ENCODE results near the gene ADAMTS9. TPM values are rescaled to one million over a fixed set of nuclear protein-coding genes. Genes with fewer than 3 reads are reported as not detected.
"Not testable (repeated sequence)": the region's sequence is repeated elsewhere in the genome, so short reads cannot be mapped to it uniquely, and the experiment has no call there.

The ADAMTS9 gene
- polyA plus RNA-seq, 1 donor = 15.4 TPM

- DNase-seq = peak; percentile 48 to 52
- H3K9me3 ChIP-seq (ENCODE audit: control insufficient read depth, low read depth, low read length) = no peaks in the 10 kb centered on the region
- peak overlapping the region; percentile 44 for H3K27ac ChIP-seq (ENCODE audit: low read length)
- H3K4me1 ChIP-seq (ENCODE audit: control insufficient read depth, insufficient read depth, low read length) = no peaks in the 10 kb centered on the region
- H3K27me3 ChIP-seq (ENCODE audit: control insufficient read depth, insufficient read depth, low read length) = no peaks in the 10 kb centered on the region
- H3K36me3 ChIP-seq (ENCODE audit: control insufficient read depth, insufficient read depth, low read length) = no peaks in the 10 kb centered on the region
- no CpG with 5 or more reads among the region's 6 CpGs for WGBS (ENCODE audit: insufficient coverage, low lambda C conversion rate)
- H3K4me3 ChIP-seq (ENCODE audit: low read length) = no peak overlapping the region
Measured at GRCh38 chr3:64548200-64548889, 139.5 kb downstream of the ADAMTS9 start.

DNA sequence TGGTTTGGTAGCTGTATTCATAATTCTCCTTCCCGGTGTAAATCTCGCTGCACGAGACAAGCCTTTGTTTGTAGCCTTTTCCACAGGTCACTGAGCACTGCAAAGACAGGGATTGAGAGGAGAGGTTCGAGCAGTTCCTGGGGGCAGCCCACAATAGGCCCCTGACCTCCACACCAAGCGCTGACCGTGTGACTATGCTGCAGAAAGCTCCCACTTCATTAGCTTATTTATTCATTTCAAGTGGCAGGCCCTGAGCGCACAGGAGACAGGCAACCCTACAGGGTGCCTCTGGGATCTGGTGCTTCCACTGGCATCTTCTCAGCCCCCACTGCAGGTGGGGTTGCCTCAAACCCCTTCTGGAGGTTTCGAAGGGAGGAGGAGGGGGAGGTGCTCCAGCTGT, 140.9 kb downstream of the ADAMTS9 start:
- no peak for DNase-seq
- H3K27ac ChIP-seq (ENCODE audit: low read length) = no peak overlapping the region
- H3K4me3 ChIP-seq (ENCODE audit: low read length) = no peak overlapping the region
- H3K4me1 ChIP-seq (ENCODE audit: control insufficient read depth, insufficient read depth, low read length) = no peaks in the 10 kb centered on the region
- H3K36me3 ChIP-seq (ENCODE audit: control insufficient read depth, insufficient read depth, low read length) = peaks cover under 1% of the 10 kb centered on the region
- no CpG with 5 or more reads among the region's 8 CpGs for WGBS (ENCODE audit: insufficient coverage, low lambda C conversion rate)
- no peaks in the 10 kb centered on the region for H3K27me3 ChIP-seq (ENCODE audit: control insufficient read depth, insufficient read depth, low read length)
- no peaks in the 10 kb centered on the region for H3K9me3 ChIP-seq (ENCODE audit: control insufficient read depth, low read depth, low read length)

DNA sequence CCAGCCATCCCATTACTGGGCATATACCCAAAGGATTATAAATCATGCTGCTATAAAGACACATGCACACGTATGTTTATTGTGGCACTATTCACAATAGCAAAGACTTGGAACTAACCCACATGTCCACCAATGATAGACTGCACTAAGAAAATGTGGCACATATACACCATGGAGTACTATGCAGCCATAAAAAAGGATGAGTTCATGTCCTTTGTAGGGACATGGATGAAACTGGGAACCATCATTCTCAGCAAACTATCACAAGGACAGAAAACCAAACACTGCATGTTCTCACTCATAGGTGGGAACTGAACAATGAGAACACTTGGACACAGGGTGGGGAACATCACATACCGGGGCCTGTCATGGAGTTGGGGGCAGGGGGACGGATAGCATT, 142.6 kb downstream of the ADAMTS9 start:
- not testable (repeated sequence) for H3K27ac ChIP-seq (ENCODE audit: low read length); H3K27me3 ChIP-seq (ENCODE audit: control insufficient read depth, insufficient read depth, low read length); H3K4me3 ChIP-seq (ENCODE audit: low read length); H3K4me1 ChIP-seq (ENCODE audit: control insufficient read depth, insufficient read depth, low read length); DNase-seq; H3K9me3 ChIP-seq (ENCODE audit: control insufficient read depth, low read depth, low read length); H3K36me3 ChIP-seq (ENCODE audit: control insufficient read depth, insufficient read depth, low read length)
- WGBS (ENCODE audit: insufficient coverage, low lambda C conversion rate) = no CpG with 5 or more reads among the region's 3 CpGs

DNA sequence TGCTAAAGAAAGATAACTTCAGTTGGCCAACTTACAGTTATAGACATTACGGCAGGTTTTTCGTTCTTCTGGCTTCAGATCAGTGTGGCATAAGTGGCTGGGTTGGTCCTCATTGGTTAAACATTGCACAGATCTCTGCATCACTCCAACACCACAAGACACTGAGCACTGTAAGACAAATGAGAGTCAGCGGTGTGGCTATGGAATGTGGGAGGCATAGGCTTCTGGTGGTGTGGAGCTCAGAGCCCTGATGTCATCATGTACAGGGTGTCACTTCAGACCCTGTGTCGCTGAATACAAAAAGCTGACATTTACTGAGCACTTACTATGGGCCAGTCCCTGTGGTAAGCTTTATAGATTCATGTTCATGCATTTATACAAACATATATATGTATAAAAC, 146.0 kb downstream of the ADAMTS9 start:
- Histone ChIP-seq H3K36me3 (ENCODE audit: control insufficient read depth, insufficient read depth, low read length) (peaks cover 10% of the 10 kb centered on the region), H3K27me3 (ENCODE audit: control insufficient read depth, insufficient read depth, low read length) (no peaks in the 10 kb centered on the region), H3K4me3 (ENCODE audit: low read length) (no peak overlapping the region), H3K9me3 (ENCODE audit: control insufficient read depth, low read depth, low read length) (no peaks in the 10 kb centered on the region), H3K4me1 (ENCODE audit: control insufficient read depth, insufficient read depth, low read length) (no peaks in the 10 kb centered on the region), H3K27ac (ENCODE audit: low read length) (no peak overlapping the region)
- DNase-seq = no peak
- WGBS (ENCODE audit: insufficient coverage, low lambda C conversion rate) = no CpG with 5 or more reads among the region's 4 CpGs

DNA sequence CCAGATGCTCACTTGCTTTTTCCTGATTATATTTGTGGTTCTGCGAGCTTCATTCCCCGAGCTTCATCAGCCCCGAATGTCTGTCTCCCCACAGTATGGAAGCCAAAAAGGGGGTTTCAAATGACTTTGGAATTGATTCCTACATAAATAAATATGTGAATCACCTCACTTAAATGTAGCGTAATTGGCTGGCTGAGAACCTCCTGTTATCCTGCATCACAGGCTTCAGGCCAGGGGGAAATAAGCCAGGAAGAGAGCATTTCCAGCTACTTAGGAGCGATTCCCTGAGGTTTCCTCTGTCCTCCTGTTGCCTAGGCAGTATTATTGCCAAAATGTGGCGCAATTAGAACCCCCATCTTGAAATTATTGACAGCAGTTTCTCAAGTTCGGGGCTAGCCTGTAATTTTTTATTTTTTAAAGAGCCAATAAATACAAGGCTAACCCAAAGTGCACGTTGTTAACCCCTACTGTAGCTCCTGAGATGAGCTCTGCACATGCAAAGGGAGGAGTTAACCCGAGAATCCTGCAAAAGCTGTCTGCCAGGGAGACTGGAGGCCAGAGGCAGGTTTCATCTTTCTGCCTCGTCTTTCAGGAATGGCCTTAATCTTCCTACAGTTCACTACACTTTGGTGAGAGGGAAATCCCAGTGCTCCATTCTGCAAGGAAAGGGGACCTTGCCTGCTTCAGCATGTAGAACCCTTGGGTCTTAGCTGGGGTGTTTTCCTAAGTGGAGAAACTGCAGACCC, 148.2 kb downstream of the ADAMTS9 start:
- H3K36me3 ChIP-seq (ENCODE audit: control insufficient read depth, insufficient read depth, low read length) = peaks cover 10% of the 10 kb centered on the region
- H3K9me3 ChIP-seq (ENCODE audit: control insufficient read depth, low read depth, low read length) = no peaks in the 10 kb centered on the region
- no peak overlapping the region for H3K4me3 ChIP-seq (ENCODE audit: low read length)
- no peak overlapping the region for H3K27ac ChIP-seq (ENCODE audit: low read length)
- H3K4me1 ChIP-seq (ENCODE audit: control insufficient read depth, insufficient read depth, low read length) = peaks cover 5% of the 10 kb centered on the region
- 80% methylated on average over 2 of the region's 10 CpGs for WGBS (ENCODE audit: insufficient coverage, low lambda C conversion rate)
- peak in 1 of 2 donors; percentile 22 for DNase-seq
- H3K27me3 ChIP-seq (ENCODE audit: control insufficient read depth, insufficient read depth, low read length) = no peaks in the 10 kb centered on the region

DNA sequence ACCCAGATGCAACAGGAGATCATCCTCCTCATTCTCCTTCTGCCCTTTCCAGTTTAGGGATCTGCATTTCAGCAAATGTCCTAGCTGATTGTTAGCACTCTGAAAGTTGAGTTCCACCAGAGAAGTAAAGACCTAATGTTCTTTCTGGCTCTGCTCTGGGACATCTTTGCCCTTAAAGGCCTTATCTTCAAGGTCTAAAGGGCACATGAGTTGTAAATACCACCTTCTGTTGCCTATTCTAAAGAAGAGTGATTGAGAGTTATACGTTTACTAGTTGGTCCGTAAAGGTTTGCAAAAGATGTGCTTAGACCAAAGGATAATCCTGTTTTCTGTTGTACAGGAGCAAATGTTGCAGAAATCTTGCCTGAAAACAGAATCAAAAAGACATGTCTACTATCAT, 151.6 kb downstream of the ADAMTS9 start:
- Histone ChIP-seq H3K27me3 (ENCODE audit: control insufficient read depth, insufficient read depth, low read length) (no peaks in the 10 kb centered on the region), H3K36me3 (ENCODE audit: control insufficient read depth, insufficient read depth, low read length) (peaks cover 7% of the 10 kb centered on the region), H3K4me3 (ENCODE audit: low read length) (no peak overlapping the region), H3K27ac (ENCODE audit: low read length) (no peak overlapping the region), H3K4me1 (ENCODE audit: control insufficient read depth, insufficient read depth, low read length) (peaks cover 5% of the 10 kb centered on the region), H3K9me3 (ENCODE audit: control insufficient read depth, low read depth, low read length) (no peaks in the 10 kb centered on the region)
- DNase-seq = peak in 1 of 2 donors; percentile 60
- no CpG with 5 or more reads among the region's 2 CpGs for WGBS (ENCODE audit: insufficient coverage, low lambda C conversion rate)

DNA sequence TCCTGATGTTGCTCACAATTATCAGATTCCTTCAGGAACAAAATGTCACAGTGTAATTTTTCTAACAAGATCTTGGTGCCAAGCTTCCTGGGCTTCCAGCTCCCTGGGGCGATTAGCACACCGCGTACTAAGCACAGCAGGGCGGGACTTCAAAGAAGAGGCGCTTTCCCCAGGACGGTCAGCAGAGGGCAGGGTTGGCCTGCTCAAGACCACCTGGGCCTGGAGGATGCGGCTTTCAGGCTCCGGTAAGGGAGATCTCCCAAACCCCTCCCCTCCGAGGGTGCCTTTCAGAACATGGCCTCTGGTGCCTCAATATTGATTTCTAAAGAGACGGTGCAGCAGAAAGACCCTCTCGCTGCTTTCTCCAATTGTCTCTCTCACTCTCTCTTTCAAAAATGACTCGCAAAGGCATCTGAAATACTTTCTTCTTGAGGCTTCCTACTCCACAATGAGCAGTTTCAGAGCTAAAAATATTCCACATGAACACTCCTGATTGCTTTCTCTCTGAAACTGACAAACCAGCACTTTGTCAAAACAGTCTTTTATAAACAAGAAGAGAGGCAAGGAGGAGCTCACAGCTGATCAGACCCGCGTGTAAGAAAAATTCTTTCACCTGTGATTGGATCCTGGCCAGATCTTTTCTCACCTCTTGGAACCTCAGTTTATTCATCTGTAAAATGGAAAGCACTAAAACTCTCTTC, 154.0 kb downstream of the ADAMTS9 start:
- Histone ChIP-seq H3K4me3 (ENCODE audit: low read length) (no peak overlapping the region), H3K36me3 (ENCODE audit: control insufficient read depth, insufficient read depth, low read length) (no peaks in the 10 kb centered on the region), H3K4me1 (ENCODE audit: control insufficient read depth, insufficient read depth, low read length) (peaks cover 5% of the 10 kb centered on the region), H3K27ac (ENCODE audit: low read length) (no peak overlapping the region), H3K27me3 (ENCODE audit: control insufficient read depth, insufficient read depth, low read length) (no peaks in the 10 kb centered on the region), H3K9me3 (ENCODE audit: control insufficient read depth, low read depth, low read length) (no peaks in the 10 kb centered on the region)
- WGBS (ENCODE audit: insufficient coverage, low lambda C conversion rate) = no CpG with 5 or more reads among the region's 14 CpGs
- DNase-seq = peak; percentile 76 to 80

- Histone ChIP-seq H3K36me3 (ENCODE audit: control insufficient read depth, insufficient read depth, low read length) (peaks cover 2% of the 10 kb centered on the region), H3K9me3 (ENCODE audit: control insufficient read depth, low read depth, low read length) (no peaks in the 10 kb centered on the region), H3K27me3 (ENCODE audit: control insufficient read depth, insufficient read depth, low read length) (no peaks in the 10 kb centered on the region), H3K4me1 (ENCODE audit: control insufficient read depth, insufficient read depth, low read length) (no peaks in the 10 kb centered on the region), H3K27ac (ENCODE audit: low read length) (no peak overlapping the region), H3K4me3 (ENCODE audit: low read length) (no peak overlapping the region)
- 12% methylated on average over 5 of the region's 8 CpGs for WGBS (ENCODE audit: insufficient coverage, low lambda C conversion rate)
- peak in 1 of 2 donors; percentile 17 for DNase-seq
Measured at GRCh38 chr3:64530434-64531049, 157.3 kb downstream of the ADAMTS9 start.

DNA sequence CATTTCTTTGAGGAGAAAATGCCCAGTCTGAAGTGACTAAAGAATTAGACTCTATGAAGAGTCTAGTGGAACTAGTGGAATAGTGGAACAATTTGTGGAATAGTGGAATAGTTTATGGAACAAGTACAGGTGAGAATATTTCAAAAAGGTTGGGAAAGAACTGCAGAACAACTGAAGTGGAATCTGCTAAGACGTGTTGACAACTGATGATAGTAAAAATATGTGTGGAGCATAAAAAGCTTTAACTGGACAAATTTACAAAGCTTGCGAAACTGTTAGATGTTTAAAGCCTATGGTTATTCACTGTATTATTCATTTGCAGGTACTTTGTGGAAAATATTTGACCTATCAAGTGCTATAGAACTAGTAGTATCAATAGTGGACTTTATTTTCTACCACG, 164.5 kb downstream of the ADAMTS9 start:
- Histone ChIP-seq H3K4me1 (ENCODE audit: control insufficient read depth, insufficient read depth, low read length) (no peaks in the 10 kb centered on the region), H3K27ac (ENCODE audit: low read length) (no peak overlapping the region), H3K27me3 (ENCODE audit: control insufficient read depth, insufficient read depth, low read length) (no peaks in the 10 kb centered on the region), H3K9me3 (ENCODE audit: control insufficient read depth, low read depth, low read length) (no peaks in the 10 kb centered on the region), H3K4me3 (ENCODE audit: low read length) (no peak overlapping the region), H3K36me3 (ENCODE audit: control insufficient read depth, insufficient read depth, low read length) (peaks cover 2% of the 10 kb centered on the region)
- 100% methylated on average over 2 of the region's 3 CpGs for WGBS (ENCODE audit: insufficient coverage, low lambda C conversion rate)
- DNase-seq = no peak

GRCh38 chr3:64520334-64520733, 167.5 kb downstream of the ADAMTS9 start:
- no peaks in the 10 kb centered on the region for H3K4me1 ChIP-seq (ENCODE audit: control insufficient read depth, insufficient read depth, low read length)
- no peak overlapping the region for H3K4me3 ChIP-seq (ENCODE audit: low read length)
- no peak overlapping the region for H3K27ac ChIP-seq (ENCODE audit: low read length)
- no peaks in the 10 kb centered on the region for H3K9me3 ChIP-seq (ENCODE audit: control insufficient read depth, low read depth, low read length)
- H3K36me3 ChIP-seq (ENCODE audit: control insufficient read depth, insufficient read depth, low read length) = no peaks in the 10 kb centered on the region
- no CpG with 5 or more reads among the region's 3 CpGs for WGBS (ENCODE audit: insufficient coverage, low lambda C conversion rate)
- H3K27me3 ChIP-seq (ENCODE audit: control insufficient read depth, insufficient read depth, low read length) = no peaks in the 10 kb centered on the region
- no peak for DNase-seq
